GM12878 (cell line): ENCODE measurements around the gene ARGLU1. TPM values are rescaled to one million over a fixed set of nuclear protein-coding genes. Genes with fewer than 3 reads are reported as not detected.
A peak's percentile ranks its signal among the peaks of the same experiment; 100 is the strongest.

Experiments
- ATAC-seq: fragments of 200-7000 bp; cut with Tn5 transposase; 3 replicates; pipeline ENCODE4 v1.9.1; 2020; ENCODE audit warnings: mild to moderate bottlenecking, moderate library complexity
- BruUV-seq: library from RNA; stranded (reverse); fragments of 400-500 nt; replicated peaks from 2 replicates; lab custom pipeline; 2021; lab: Mats Ljungman, UMichigan
- CTCF ChIA-PET: fragments of 300-600 bp; sonication (Branson Sonifier 250); formaldehyde crosslinking; extraction: SDS; loops from one replicate; lab custom pipeline; 2021; ENCODE audit warnings: inconsistent platforms; lab: Yijun Ruan, JAX
- POLR2A ChIA-PET: fragments of 350-600 bp; formaldehyde crosslinking; extraction: SDS; loops from one replicate; lab custom pipeline; 2021; ENCODE audit warnings: inconsistent platforms; lab: Charles Lee
- RAD21 ChIA-PET: fragments of 300-600 bp; sonication (Branson Sonifier 250); formaldehyde crosslinking; loops from one replicate; lab custom pipeline; 2023; ENCODE audit warnings: antibody characterized with exemption; ENCODE audit not compliant: unreplicated experiment; lab: Charles Lee
- SMC1A ChIA-PET: fragments of 300-600 bp; sonication (Branson Sonifier 250); formaldehyde crosslinking; loops from one replicate; lab custom pipeline; 2023; ENCODE audit not compliant: unreplicated experiment, uncharacterized antibody; lab: Charles Lee
- DNase-seq: peaks from one replicate; pipeline ENCODE4 v3.0.0-alpha.2; 2011; ENCODE audit warnings: low read depth, low spot score
- FAIRE-seq: peaks from 3 replicates; lab custom pipeline; 2011; peaks lifted over from hg19 to GRCh38; lab: Jason Lieb, UNC
- H2AFZ ChIP-seq: 2 replicates; pipeline ENCODE4 v1.6.0; 2011; ENCODE audit warnings: low read depth, low read length, control low read depth; ENCODE audit not compliant: control insufficient read depth
- H3K27ac ChIP-seq: 2 replicates; pipeline ENCODE4 v1.5.1; 2011; ENCODE audit warnings: control low read depth; ENCODE audit not compliant: control insufficient read depth, insufficient read depth
- H3K27me3 ChIP-seq, 2 experiments: replicated peaks in 1 of 2; 2 replicates each; pipeline versions ENCODE4 v1.6.0 to v1.6.1; 2011; ENCODE audit warnings: low read length in 1 of 2; ENCODE audit not compliant: control insufficient read depth in 2 of 2, insufficient read depth in 2 of 2
- H3K36me3 ChIP-seq, 2 experiments: 2 replicates each; pipeline ENCODE4 v1.5.1; 2011; ENCODE audit warnings: low read length in 1 of 2; ENCODE audit not compliant: control insufficient read depth in 2 of 2, insufficient read depth in 2 of 2
- H3K4me1 ChIP-seq: 2 replicates; pipeline ENCODE4 v1.6.1; 2011; ENCODE audit warnings: mild to moderate bottlenecking, low read length, moderate library complexity, mixed read lengths; ENCODE audit not compliant: control insufficient read depth, insufficient read depth
- H3K4me2 ChIP-seq: 2 replicates; pipeline ENCODE4 v1.6.0; 2011; ENCODE audit warnings: control low read depth; ENCODE audit not compliant: control insufficient read depth, insufficient read depth
- H3K4me3 ChIP-seq: fragments of 200-600 bp; sonication (generic); 2 replicates; pipeline ENCODE4 v1.5.1; 2016
- H3K79me2 ChIP-seq: 2 replicates; pipeline ENCODE4 v1.6.0; 2011; ENCODE audit warnings: low read length; ENCODE audit not compliant: control insufficient read depth, insufficient read depth
- H3K9ac ChIP-seq: 2 replicates; pipeline ENCODE4 v1.8.0; 2011; ENCODE audit warnings: low read length, control low read depth, mixed read lengths; ENCODE audit not compliant: control insufficient read depth, insufficient read depth
- H3K9me3 ChIP-seq: replicated peaks from 3 replicates; pipeline ENCODE4 v1.5.1; 2011; ENCODE audit warnings: mild to moderate bottlenecking, low read length; ENCODE audit not compliant: control insufficient read depth, insufficient read depth
- H4K20me1 ChIP-seq: 2 replicates; pipeline ENCODE4 v1.6.0; 2011; ENCODE audit not compliant: control insufficient read depth, insufficient read depth
- NBN ChIP-seq: fragments of 450-650 bp; IDR thresholded peaks from 2 replicates; pipeline ENCODE4 v1.6.1; 2016
- PAX8 ChIP-seq: fragments of 450-650 bp; IDR thresholded peaks from 2 replicates; pipeline ENCODE4 v1.6.1; 2017; ENCODE audit warnings: mild to moderate bottlenecking, moderate library complexity
- YY1 ChIP-seq: IDR thresholded peaks from 2 replicates; pipeline ENCODE4 v1.6.1; 2011; ENCODE audit warnings: low read depth, mild to moderate bottlenecking, low read length
- ZBED1 ChIP-seq: IDR thresholded peaks from 2 replicates; pipeline ENCODE4 v1.6.1; 2016; ENCODE audit warnings: borderline replicate concordance
- WGBS: methylation state at CpG from one replicate; pipeline ENCODE4 v1.1.6; 2016; ENCODE audit warnings: low lambda C conversion rate; ENCODE audit not compliant: insufficient replicate concordance, insufficient coverage; ENCODE audit errors: missing lambda C conversion rate; 5-methylcytosine and 5-hydroxymethylcytosine counted together
- in situ Hi-C: fragments of 300-500 bp; cut with MboI; formaldehyde crosslinking; loops from 9 replicates; pipeline ENCODE4 v1.14.3; 2018; ENCODE audit warnings: mixed read lengths
- intact Hi-C: fragments of 100-400 bp; cut with micrococcal nuclease; formaldehyde crosslinking; loops from one replicate; pipeline ENCODE4 v1.14.2; 2022; ENCODE audit not compliant: unreplicated experiment
- polyA plus RNA-seq, 11 experiments: library from polyadenylated mRNA; depleted of rRNA in 4 of 11; unstranded in 6 of 11; stranded (reverse) in 5 of 11; fragments of >200 nt; fragmentation: Nextera tagmentation in 4 of 11; fragmentation: Illumina TruSeq in 1 of 11; extraction: Ambion mirVana in 4 of 11; extraction: Trizol in 1 of 11; gene quantifications; 1 replicate in 1 of 11; 2 replicates in 10 of 11; pipeline versions ENCODE4 v1.2.1 to v1.2.3, GENCODE V29; 2011 to 2016; ENCODE audit warnings: inconsistent platforms in 2 of 11, missing spikeins in 2 of 11, low read depth in 1 of 11
- total RNA-seq, 4 experiments: library from RNA; depleted of rRNA in 3 of 4; stranded (reverse); fragments of >200 nt in 3 of 4; fragmentation: Illumina TruSeq in 1 of 4; extraction: Trizol in 1 of 4; gene quantifications; 2 replicates each; pipeline versions ENCODE4 v1.2.1 to v1.2.3, GENCODE V29; 2013 to 2021
- TF ChIP-seq, protein P1 (sequence below): fragments of 450-650 bp; IDR thresholded peaks from 2 replicates; pipeline ENCODE4 v1.6.1; 2017; ENCODE audit warnings: mild to moderate bottlenecking
- TF ChIP-seq, protein P2 (sequence below): fragments of 450-650 bp; conservative IDR thresholded peaks from 2 replicates; pipeline ENCODE4 v1.6.1; 2017; ENCODE audit warnings: mild to moderate bottlenecking, moderate library complexity

Gene ARGLU1
- total and polyA plus RNA-seq, 10 of the 15 experiments (the other 5 are each of a cell fraction or from before 2014, with no cell fraction given): 47.1 to 197 (median 98.3) TPM

DNA sequence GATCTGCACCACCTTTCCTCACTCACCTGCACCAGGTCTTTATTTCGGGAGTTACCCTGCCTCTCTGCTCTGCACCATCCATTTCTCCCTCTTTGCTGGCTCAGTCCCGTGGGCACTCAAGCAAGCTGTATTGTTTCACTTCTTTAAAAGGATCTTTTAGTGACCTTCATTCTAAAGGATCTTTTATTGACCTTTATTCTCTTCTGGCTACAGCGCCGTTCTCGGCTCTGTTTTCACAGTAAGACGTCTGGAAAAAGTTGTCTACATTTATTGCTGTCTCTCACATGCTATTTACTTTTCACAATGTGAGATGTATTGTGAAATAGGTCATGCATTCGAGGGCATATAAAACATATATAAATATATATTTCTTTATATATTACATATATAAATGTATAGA, 35.6 kb upstream of the ARGLU1 start:
- 46% methylated on average over 7 of the region's 7 CpGs for WGBS
- no peak for DNase-seq
- ChIA-PET SMC1A (no interaction called here), POLR2A (no interaction called here), RAD21 (no interaction called here), CTCF (no interaction called here)
- TF ChIP-seq ZBED1 (no peak), NBN (no peak), YY1 (no peak), PAX8 (no peak)
- TF ChIP-seq, protein P1, sequence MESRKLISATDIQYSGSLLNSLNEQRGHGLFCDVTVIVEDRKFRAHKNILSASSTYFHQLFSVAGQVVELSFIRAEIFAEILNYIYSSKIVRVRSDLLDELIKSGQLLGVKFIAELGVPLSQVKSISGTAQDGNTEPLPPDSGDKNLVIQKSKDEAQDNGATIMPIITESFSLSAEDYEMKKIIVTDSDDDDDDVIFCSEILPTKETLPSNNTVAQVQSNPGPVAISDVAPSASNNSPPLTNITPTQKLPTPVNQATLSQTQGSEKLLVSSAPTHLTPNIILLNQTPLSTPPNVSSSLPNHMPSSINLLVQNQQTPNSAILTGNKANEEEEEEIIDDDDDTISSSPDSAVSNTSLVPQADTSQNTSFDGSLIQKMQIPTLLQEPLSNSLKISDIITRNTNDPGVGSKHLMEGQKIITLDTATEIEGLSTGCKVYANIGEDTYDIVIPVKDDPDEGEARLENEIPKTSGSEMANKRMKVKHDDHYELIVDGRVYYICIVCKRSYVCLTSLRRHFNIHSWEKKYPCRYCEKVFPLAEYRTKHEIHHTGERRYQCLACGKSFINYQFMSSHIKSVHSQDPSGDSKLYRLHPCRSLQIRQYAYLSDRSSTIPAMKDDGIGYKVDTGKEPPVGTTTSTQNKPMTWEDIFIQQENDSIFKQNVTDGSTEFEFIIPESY: no peak
- TF ChIP-seq, protein P2, sequence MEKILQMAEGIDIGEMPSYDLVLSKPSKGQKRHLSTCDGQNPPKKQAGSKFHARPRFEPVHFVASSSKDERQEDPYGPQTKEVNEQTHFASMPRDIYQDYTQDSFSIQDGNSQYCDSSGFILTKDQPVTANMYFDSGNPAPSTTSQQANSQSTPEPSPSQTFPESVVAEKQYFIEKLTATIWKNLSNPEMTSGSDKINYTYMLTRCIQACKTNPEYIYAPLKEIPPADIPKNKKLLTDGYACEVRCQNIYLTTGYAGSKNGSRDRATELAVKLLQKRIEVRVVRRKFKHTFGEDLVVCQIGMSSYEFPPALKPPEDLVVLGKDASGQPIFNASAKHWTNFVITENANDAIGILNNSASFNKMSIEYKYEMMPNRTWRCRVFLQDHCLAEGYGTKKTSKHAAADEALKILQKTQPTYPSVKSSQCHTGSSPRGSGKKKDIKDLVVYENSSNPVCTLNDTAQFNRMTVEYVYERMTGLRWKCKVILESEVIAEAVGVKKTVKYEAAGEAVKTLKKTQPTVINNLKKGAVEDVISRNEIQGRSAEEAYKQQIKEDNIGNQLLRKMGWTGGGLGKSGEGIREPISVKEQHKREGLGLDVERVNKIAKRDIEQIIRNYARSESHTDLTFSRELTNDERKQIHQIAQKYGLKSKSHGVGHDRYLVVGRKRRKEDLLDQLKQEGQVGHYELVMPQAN: no peak
- FAIRE-seq: no peak
- in situ Hi-C loops: no loop called here
- H3K79me2 ChIP-seq: no peaks in the 10 kb centered on the region
- H3K4me3 ChIP-seq: no peak overlapping the region
- H3K4me2 ChIP-seq: no peak overlapping the region
- intact Hi-C loops: no loop called here
- no peaks in the 10 kb centered on the region for H3K27me3 ChIP-seq
- H3K9ac ChIP-seq: no peak overlapping the region
- no peaks in the 10 kb centered on the region for H3K9me3 ChIP-seq
- BruUV-seq: no TSS peak
- H2AFZ ChIP-seq: no peak overlapping the region
- H4K20me1 ChIP-seq: no peaks in the 10 kb centered on the region
- no peak overlapping the region for H3K27ac ChIP-seq
- peak; percentile 14; the same call in 1 of the 3 replicates for ATAC-seq
- H3K4me1 ChIP-seq: no peaks in the 10 kb centered on the region
- no peaks in the 10 kb centered on the region for H3K36me3 ChIP-seq
